GM12875 (cell line): ENCODE data around the gene ITGB1BP1.

Experiments
- H3K4me3 ChIP-seq: one replicate; pipeline ENCODE4 v1.5.1; 2011; ENCODE audit warnings: low read depth, low read length, control low read depth
- CTCF ChIP-seq: IDR thresholded peaks from 2 replicates; pipeline ENCODE4 v1.5.1; 2011; ENCODE audit warnings: low read depth, mild to moderate bottlenecking, control low read depth, inconsistent platforms, low read length, moderate library complexity, borderline replicate concordance; ENCODE audit not compliant: insufficient read depth

The ITGB1BP1 gene

GRCh38 chr2:9417725-9418124 is 5.6 kb downstream of the ITGB1BP1 start:
- no peak overlapping the region for H3K4me3 ChIP-seq
- TF ChIP-seq CTCF = no peak

GRCh38 chr2:9416962-9417316 is 6.4 kb downstream of the ITGB1BP1 start:
- TF ChIP-seq CTCF = no peak
- H3K4me3 ChIP-seq = no peak overlapping the region

DNA sequence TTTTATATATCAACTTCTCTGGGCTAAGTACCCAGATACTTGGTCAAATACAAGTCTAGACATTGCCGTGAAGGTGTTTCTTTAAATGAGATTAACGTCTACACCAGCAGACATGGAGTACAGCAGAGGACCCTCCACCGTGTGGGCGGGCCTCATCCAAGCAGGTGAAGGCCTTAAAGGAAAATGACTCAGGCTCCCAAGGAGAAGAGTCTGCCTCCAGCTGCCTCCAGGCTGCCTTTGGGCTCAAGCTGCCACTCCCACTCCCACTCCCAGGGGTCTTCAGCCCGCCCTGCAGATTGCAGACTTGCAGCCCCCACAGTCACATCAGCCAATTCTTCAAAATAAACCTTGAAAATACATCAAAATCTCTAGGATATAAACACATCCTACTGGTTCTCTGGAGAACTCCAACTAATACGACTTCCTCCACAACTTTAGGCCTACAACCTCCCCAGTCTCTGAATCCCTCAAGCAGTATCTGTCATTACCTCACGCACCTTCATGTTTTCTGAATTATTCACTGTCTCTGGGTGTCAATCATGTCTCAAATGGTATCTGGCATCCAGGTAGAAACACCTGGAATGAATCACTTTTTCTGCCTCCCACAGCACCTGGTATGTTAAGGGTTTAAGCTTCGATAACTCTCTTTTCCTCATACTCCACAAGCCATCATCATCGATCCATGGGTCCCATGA is 6.9 kb downstream of the ITGB1BP1 start:
- no peak for TF ChIP-seq CTCF
- H3K4me3 ChIP-seq = no peak overlapping the region

DNA sequence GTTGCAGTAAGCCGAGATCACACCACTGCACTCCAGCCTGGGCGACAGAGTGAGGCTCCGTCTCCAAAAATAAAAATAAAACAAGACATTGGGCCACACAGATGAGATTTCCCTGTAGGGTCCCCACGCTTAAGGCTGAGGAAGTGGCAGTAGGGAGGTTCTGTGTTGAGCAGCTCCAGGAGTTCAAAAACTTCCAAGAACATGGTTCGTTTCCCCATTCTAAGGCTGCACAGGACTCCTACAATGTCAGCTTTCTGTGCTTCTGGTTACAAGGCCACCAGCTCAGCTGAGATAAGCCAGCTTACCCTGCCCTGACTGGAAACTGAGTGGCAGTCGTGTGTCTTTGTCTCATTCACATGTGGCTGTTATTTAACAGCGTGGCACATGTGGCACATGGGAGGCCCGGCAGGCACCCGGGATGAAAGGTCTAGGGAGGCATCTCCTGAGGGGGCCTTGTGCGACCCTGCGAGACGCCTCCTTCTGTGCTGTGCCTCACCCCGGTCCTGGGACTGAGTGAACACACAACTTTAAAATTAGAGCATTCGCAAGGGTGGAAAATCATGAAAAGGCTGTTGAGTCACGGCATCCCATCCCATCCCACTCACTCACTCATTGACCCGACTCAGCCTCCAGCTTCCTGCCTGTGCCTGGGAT is 7.7 kb downstream of the ITGB1BP1 start:
- H3K4me3 ChIP-seq = no peak overlapping the region

DNA sequence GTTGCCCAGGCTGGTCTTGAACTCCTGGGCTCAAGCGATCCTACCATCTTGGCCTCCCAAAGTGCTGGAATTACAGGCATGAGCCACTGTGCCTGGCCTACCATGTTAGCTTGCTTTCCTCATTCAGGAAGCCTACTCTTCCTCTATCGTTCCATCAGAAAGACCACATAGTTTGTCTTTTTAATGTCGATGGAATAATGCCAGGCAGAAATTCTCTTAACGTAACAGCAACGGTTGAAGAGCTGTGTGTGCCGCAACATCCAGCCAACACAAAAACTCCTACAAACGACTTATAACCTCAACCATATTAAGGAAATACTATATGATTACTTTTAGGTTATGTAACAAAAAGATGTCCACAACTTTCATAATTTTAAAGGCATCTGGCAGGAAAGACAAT is 10.5 kb downstream of the ITGB1BP1 start:
- H3K4me3 ChIP-seq = no peak overlapping the region
- TF ChIP-seq CTCF = no peak

More for the DNA sequence above, 7.7 kb downstream of the ITGB1BP1 start:
- TF ChIP-seq CTCF = no peak

GRCh38 chr2:9410108-9410507 is 13.2 kb downstream of the ITGB1BP1 start:
- TF ChIP-seq CTCF = no peak
- no peak overlapping the region for H3K4me3 ChIP-seq

DNA sequence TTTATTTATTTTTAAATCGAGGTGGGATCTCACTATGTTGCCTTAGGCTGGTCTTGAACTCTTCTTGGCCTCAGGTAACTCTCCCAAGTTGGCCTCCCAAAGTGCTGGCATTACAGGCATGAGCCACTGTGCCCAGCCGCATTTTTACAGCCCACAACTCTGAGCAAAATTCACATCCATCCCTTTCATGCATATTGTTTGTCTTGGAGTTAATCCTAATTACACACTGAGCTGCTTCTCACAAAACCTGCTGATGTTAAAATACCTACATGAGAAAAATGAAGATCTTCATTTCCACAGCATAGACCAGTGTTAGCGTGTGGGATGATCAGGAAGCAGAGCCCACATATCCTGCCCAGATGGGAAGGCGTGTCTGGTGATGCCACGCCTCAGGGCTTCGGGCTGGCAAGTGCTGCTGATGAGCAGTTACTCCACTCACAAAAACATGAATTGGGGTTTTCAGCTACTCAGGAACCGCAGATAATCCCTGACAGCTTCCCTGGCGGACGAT is 14.6 kb downstream of the ITGB1BP1 start:
- H3K4me3 ChIP-seq = no peak overlapping the region
- TF ChIP-seq CTCF = no peak
